SK-N-SH treated with all-trans-retinoic acid at 6 μM for 48 hours (cell line): ENCODE measurements around the gene IFITM2.
"Not testable (repeated sequence)": the region's sequence is repeated elsewhere in the genome, so short reads cannot be mapped to it uniquely, and the experiment has no call there.

Experiments used
- ATAC-seq: fragments of 200-7000 bp; cut with Tn5 transposase; 3 replicates; pipeline ENCODE4 v1.9.1; 2020; ENCODE audit warnings: mild to moderate bottlenecking, moderate library complexity
- ARNTL ChIP-seq: fragments of 450-650 bp; formaldehyde crosslinking; IDR thresholded peaks from 2 replicates; pipeline ENCODE4 v1.5.0; 2020; ENCODE audit warnings: low read depth, mild to moderate bottlenecking, moderate library complexity, borderline replicate concordance
- BACH2 ChIP-seq: fragments of 250-450 bp; sonication (Bioruptor Pico); IDR thresholded peaks from 2 replicates; pipeline ENCODE4 v1.9.0; 2021; ENCODE audit warnings: mild to moderate bottlenecking, borderline replicate concordance
- CREB5 ChIP-seq: fragments of 250-450 bp; sonication (Bioruptor Pico); IDR thresholded peaks from 2 replicates; pipeline ENCODE4 v1.5.1; 2020; ENCODE audit warnings: low read depth, mild to moderate bottlenecking, moderate library complexity
- CSDC2 ChIP-seq: fragments of 250-450 bp; sonication (Bioruptor Pico); IDR thresholded peaks from 2 replicates; pipeline ENCODE4 v1.5.0; 2020; ENCODE audit warnings: mild to moderate bottlenecking, moderate library complexity
- CSRNP3 ChIP-seq: fragments of 250-450 bp; sonication (Bioruptor Pico); IDR thresholded peaks from 2 replicates; pipeline ENCODE4 v1.5.1; 2021; ENCODE audit warnings: mild to moderate bottlenecking, moderate library complexity
- ESRRG ChIP-seq: fragments of 250-450 bp; sonication (Bioruptor Pico); IDR thresholded peaks from 2 replicates; pipeline ENCODE4 v1.6.1; 2021; ENCODE audit warnings: mild to moderate bottlenecking
- GLIS3 ChIP-seq: fragments of 250-450 bp; sonication (Bioruptor Pico); IDR thresholded peaks from 2 replicates; pipeline ENCODE4 v1.5.0; 2020; ENCODE audit warnings: mild to moderate bottlenecking, moderate library complexity
- ISL1 ChIP-seq: fragments of 250-450 bp; sonication (Bioruptor Pico); IDR thresholded peaks from 2 replicates; pipeline ENCODE4 v2.1.2; 2022; ENCODE audit warnings: mild to moderate bottlenecking, moderate library complexity
- OSR1 ChIP-seq: fragments of 250-450 bp; sonication (Bioruptor Pico); IDR thresholded peaks from 2 replicates; pipeline ENCODE4 v1.8.0; 2022; ENCODE audit warnings: moderate library complexity, mild to moderate bottlenecking, inconsistent platforms
- PATZ1 ChIP-seq: fragments of 250-450 bp; sonication (Bioruptor Pico); IDR thresholded peaks from 2 replicates; pipeline ENCODE4 v1.8.0; 2020; ENCODE audit warnings: mild to moderate bottlenecking, moderate library complexity, borderline replicate concordance
- POU6F1 ChIP-seq: fragments of 250-450 bp; sonication (Bioruptor Pico); IDR thresholded peaks from 2 replicates; pipeline ENCODE4 v1.8.0; 2021; ENCODE audit warnings: low read depth, mild to moderate bottlenecking, moderate library complexity, borderline replicate concordance
- PPARA ChIP-seq: fragments of 250-450 bp; sonication (Bioruptor Pico); IDR thresholded peaks from 2 replicates; pipeline ENCODE4 v1.5.0; 2020; ENCODE audit warnings: mild to moderate bottlenecking, borderline replicate concordance
- TSHZ2 ChIP-seq: fragments of 250-450 bp; sonication (Bioruptor Pico); IDR thresholded peaks from 2 replicates; pipeline ENCODE4 v1.5.0; 2020; ENCODE audit warnings: mild to moderate bottlenecking, moderate library complexity
- ZC3H10 ChIP-seq: fragments of 250-450 bp; sonication (Bioruptor Pico); IDR thresholded peaks from 2 replicates; pipeline ENCODE4 v1.5.1; 2021; ENCODE audit warnings: mild to moderate bottlenecking, moderate library complexity
- ZFP3 ChIP-seq: fragments of 250-450 bp; sonication (Bioruptor Pico); IDR thresholded peaks from 2 replicates; pipeline ENCODE4 v1.5.0; 2020; ENCODE audit warnings: mild to moderate bottlenecking, moderate library complexity
- ZFP30 ChIP-seq: fragments of 450-650 bp; formaldehyde crosslinking; IDR thresholded peaks from 2 replicates; pipeline ENCODE4 v1.5.0; 2022; ENCODE audit warnings: mild to moderate bottlenecking, moderate library complexity
- ZNF70 ChIP-seq: fragments of 450-650 bp; formaldehyde crosslinking; IDR thresholded peaks from 2 replicates; pipeline ENCODE4 v1.5.0; 2020; ENCODE audit warnings: mild to moderate bottlenecking, moderate library complexity
- ZNF8 ChIP-seq: fragments of 450-650 bp; formaldehyde crosslinking; IDR thresholded peaks from 2 replicates; pipeline ENCODE4 v1.5.0; 2020; ENCODE audit warnings: mild to moderate bottlenecking, moderate library complexity

The IFITM2 gene

GRCh38 chr11:324156-324555 lies 16.5 kb downstream of the IFITM2 start:
- ATAC-seq = no peak
- TF ChIP-seq BACH2 (CRISPR knock-in tag) (no peak), POU6F1 (CRISPR knock-in tag) (no peak), ISL1 (no peak), CREB5 (CRISPR knock-in tag) (no peak), ESRRG (CRISPR knock-in tag) (no peak), GLIS3 (CRISPR knock-in tag) (no peak), CSRNP3 (no peak)

- ATAC-seq = not testable (repeated sequence)
Observed at GRCh38 chr11:324593-325517, 17.2 kb downstream of the IFITM2 start.

GRCh38 chr11:325796-326591 lies 18.4 kb downstream of the IFITM2 start:
- ATAC-seq = peak; percentile 20; the same call in 1 of the 3 replicates
- TF ChIP-seq ISL1 = no peak
- TF ChIP-seq TSHZ2 (CRISPR knock-in tag) = no peak
- no peak for TF ChIP-seq PATZ1 (CRISPR knock-in tag)
- TF ChIP-seq BACH2 (CRISPR knock-in tag) = no peak
- no peak for TF ChIP-seq ARNTL (CRISPR knock-in tag)
- no peak for TF ChIP-seq ZNF8 (CRISPR knock-in tag)
- TF ChIP-seq POU6F1 (CRISPR knock-in tag) = no peak
- no peak for TF ChIP-seq ZFP3
- no peak for TF ChIP-seq ZNF70
- no peak for TF ChIP-seq PPARA (CRISPR knock-in tag)
- no peak for TF ChIP-seq ZC3H10 (CRISPR knock-in tag)
- TF ChIP-seq GLIS3 (CRISPR knock-in tag) = no peak
- TF ChIP-seq ZFP30 (CRISPR knock-in tag) = no peak
- no peak for TF ChIP-seq OSR1 (CRISPR knock-in tag)
- no peak for TF ChIP-seq CREB5 (CRISPR knock-in tag)
- no peak for TF ChIP-seq CSDC2 (CRISPR knock-in tag)
- TF ChIP-seq CSRNP3 = no peak
- TF ChIP-seq ESRRG (CRISPR knock-in tag) = no peak
